ENCODE measurements around the gene SCAP.
A peak's percentile ranks its signal among the peaks of the same experiment; 100 is the strongest.

Gene SCAP

GRCh38 chr3:47405820-47406761 is 69.7 kb downstream of the SCAP start:
- Histone ChIP-seq H3K4me2 (ENCODE audit: low read length, poor library complexity, severe bottlenecking) (no peak overlapping the region), H2BK12ac (ENCODE audit: low read length in 2 of 2) (no peak overlapping the region), H4K91ac (ENCODE audit: low read length) (no peak overlapping the region), H3K4me1 (ENCODE audit: control insufficient read depth, insufficient read depth, low read depth, low read length) (peaks cover 9% of the 10 kb centered on the region), H3K36me3 (ENCODE audit: control insufficient read depth in 1 of 2, insufficient read depth in 2 of 2, low read depth in 1 of 2, low read length in 2 of 2) (peaks cover 42 to 66% of the 10 kb centered on the region in 2 experiments), H2BK5ac (ENCODE audit: low read depth, low read length, poor library complexity, severe bottlenecking) (no peak overlapping the region), H3K4me3 (ENCODE audit: insufficient read depth in 1 of 2, low read depth in 1 of 2, low read length in 2 of 2) (no peak overlapping the region), H3K9ac (ENCODE audit: low read length) (no peak overlapping the region), H2AK5ac (ENCODE audit: low read length, severe bottlenecking) (no peak overlapping the region), H3K79me1 (replicated peaks; ENCODE audit: low read length, poor library complexity, severe bottlenecking) (peaks cover 42% of the 10 kb centered on the region), H3K27ac (ENCODE audit: low read length, poor library complexity, severe bottlenecking) (no peak overlapping the region), H3K27me3 (ENCODE audit: control insufficient read depth in 1 of 2, insufficient read depth in 1 of 2, low read length in 2 of 2) (no peaks in the 10 kb centered on the region), H3K23ac (ENCODE audit: low read length in 2 of 2) (no peak overlapping the region), H3K14ac (ENCODE audit: low read length in 2 of 2) (no peak overlapping the region), H4K8ac (ENCODE audit: low read length) (no peak overlapping the region), H2BK120ac (ENCODE audit: low read depth, low read length) (no peak overlapping the region), H2AFZ (ENCODE audit: low read depth, low read length) (no peak overlapping the region), H2BK15ac (ENCODE audit: low read depth, poor library complexity, severe bottlenecking) (no peak overlapping the region), H3K4ac (ENCODE audit: low read depth in 1 of 2, low read length in 2 of 2) (no peak overlapping the region), H3K9me3 (ENCODE audit: control insufficient read depth, low read length) (no peaks in the 10 kb centered on the region), H3K18ac (ENCODE audit: low read depth in 1 of 2, low read length in 2 of 2) (no peak overlapping the region)
- no peak for DNase-seq
- WGBS, result 96% methylated on average over 30 of the region's 31 CpGs

DNA sequence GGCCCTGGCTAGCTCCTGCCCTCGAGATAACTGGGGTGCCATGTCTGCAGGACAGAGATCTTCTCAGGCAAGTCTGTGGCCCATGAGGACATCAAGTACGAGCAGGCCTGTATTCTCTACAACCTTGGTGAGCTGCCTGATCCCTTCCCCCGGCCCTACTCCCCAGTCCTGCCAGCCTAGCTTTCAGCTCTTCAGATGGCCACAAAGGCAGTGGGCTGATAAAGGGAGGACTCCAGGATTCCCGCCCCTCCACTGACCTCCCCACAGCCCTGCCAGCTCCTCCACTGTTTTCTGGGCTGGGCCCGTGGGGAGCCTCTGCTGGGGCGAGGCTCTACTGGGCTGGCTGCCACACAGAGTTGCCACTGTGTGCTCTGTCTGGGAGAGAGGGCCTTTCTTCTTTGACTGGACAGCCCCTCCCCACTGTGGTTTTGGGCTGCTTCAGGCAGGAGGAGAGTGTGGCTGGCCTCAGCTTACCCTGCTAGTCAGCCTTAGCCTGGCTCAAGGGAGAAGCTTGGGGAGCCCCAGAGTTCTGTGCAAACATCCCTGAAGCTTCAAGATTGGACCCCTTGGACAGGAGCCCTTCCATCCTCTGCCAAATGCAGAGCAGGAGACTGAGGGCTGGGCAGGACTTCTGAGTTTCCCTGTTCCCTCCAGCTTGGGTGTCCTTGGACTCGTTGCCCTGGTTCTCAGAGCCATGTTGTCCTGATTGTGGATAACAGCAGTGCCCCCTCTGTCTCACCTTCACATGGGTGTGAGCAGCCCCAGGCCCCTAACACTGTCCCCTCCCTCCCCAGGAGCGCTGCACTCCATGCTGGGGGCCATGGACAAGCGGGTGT is 70.6 kb downstream of the SCAP start:
- Histone ChIP-seq H2BK5ac (ENCODE audit: low read depth, low read length, poor library complexity, severe bottlenecking) (no peak overlapping the region), H3K4ac (ENCODE audit: low read depth in 1 of 2, low read length in 2 of 2) (no peak overlapping the region), H3K4me1 (ENCODE audit: control insufficient read depth, insufficient read depth, low read depth, low read length) (peaks cover 9% of the 10 kb centered on the region), H2AK5ac (ENCODE audit: low read length, severe bottlenecking) (no peak overlapping the region), H2BK12ac (ENCODE audit: low read length in 2 of 2) (no peak overlapping the region), H3K9me3 (ENCODE audit: control insufficient read depth, low read length) (no peaks in the 10 kb centered on the region), H3K23ac (ENCODE audit: low read length in 2 of 2) (no peak overlapping the region), H2BK15ac (ENCODE audit: low read depth, poor library complexity, severe bottlenecking) (no peak overlapping the region), H3K4me3 (ENCODE audit: insufficient read depth in 1 of 2, low read depth in 1 of 2, low read length in 2 of 2) (no peak overlapping the region), H3K79me1 (replicated peaks; ENCODE audit: low read length, poor library complexity, severe bottlenecking) (peaks cover 42% of the 10 kb centered on the region), H2BK120ac (ENCODE audit: low read depth, low read length) (no peak overlapping the region), H3K9ac (ENCODE audit: low read length) (peak overlapping the region; percentile 37), H3K27me3 (ENCODE audit: control insufficient read depth in 1 of 2, insufficient read depth in 1 of 2, low read length in 2 of 2) (no peaks in the 10 kb centered on the region), H3K14ac (ENCODE audit: low read length in 2 of 2) (no peak overlapping the region), H3K36me3 (ENCODE audit: control insufficient read depth in 1 of 2, insufficient read depth in 2 of 2, low read depth in 1 of 2, low read length in 2 of 2) (peaks cover 41 to 59% of the 10 kb centered on the region in 2 experiments), H3K4me2 (ENCODE audit: low read length, poor library complexity, severe bottlenecking) (no peak overlapping the region), H3K27ac (ENCODE audit: low read length, poor library complexity, severe bottlenecking) (no peak overlapping the region), H2AFZ (ENCODE audit: low read depth, low read length) (no peak overlapping the region), H4K8ac (ENCODE audit: low read length) (no peak overlapping the region), H3K18ac (ENCODE audit: low read depth in 1 of 2, low read length in 2 of 2) (peak overlapping the region in 1 of 2 experiments; percentile 58), H4K91ac (ENCODE audit: low read length) (no peak overlapping the region)
- no peak for DNase-seq
- WGBS, result 91% methylated on average over 6 of the region's 9 CpGs

DNA sequence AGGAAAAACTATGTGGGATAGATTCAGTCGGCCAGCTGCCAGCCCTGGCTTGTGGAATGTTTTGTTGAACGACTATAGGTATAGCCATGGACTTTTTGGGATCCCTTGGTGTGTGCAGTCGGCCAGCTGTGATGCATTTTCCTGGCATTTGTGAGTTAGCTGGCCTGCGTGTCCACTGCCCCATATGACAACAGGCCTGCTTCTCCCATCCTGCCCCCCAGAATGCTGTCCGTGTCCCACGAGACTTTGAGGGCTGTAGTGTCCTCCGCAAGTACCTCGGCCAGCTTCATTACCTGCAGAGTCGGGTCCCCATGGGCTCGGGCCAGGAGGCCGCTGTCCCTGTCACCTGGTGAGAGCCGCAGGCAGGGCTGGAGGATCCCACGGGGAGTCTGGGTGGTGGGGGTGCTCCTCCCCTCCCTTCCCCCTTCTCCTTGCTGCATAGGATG is 71.3 kb downstream of the SCAP start:
- Histone ChIP-seq H3K14ac (ENCODE audit: low read length in 2 of 2) (no peak overlapping the region), H3K4me2 (ENCODE audit: low read length, poor library complexity, severe bottlenecking) (no peak overlapping the region), H3K4me1 (ENCODE audit: control insufficient read depth, insufficient read depth, low read depth, low read length) (peaks cover 9% of the 10 kb centered on the region), H3K79me1 (replicated peaks; ENCODE audit: low read length, poor library complexity, severe bottlenecking) (peaks cover 44% of the 10 kb centered on the region), H3K4me3 (ENCODE audit: insufficient read depth in 1 of 2, low read depth in 1 of 2, low read length in 2 of 2) (no peak overlapping the region), H3K4ac (ENCODE audit: low read depth in 1 of 2, low read length in 2 of 2) (no peak overlapping the region), H3K18ac (ENCODE audit: low read depth in 1 of 2, low read length in 2 of 2) (peak overlapping the region in 1 of 2 experiments; percentile 58), H2AFZ (ENCODE audit: low read depth, low read length) (no peak overlapping the region), H2AK5ac (ENCODE audit: low read length, severe bottlenecking) (no peak overlapping the region), H2BK5ac (ENCODE audit: low read depth, low read length, poor library complexity, severe bottlenecking) (no peak overlapping the region), H2BK15ac (ENCODE audit: low read depth, poor library complexity, severe bottlenecking) (no peak overlapping the region), H3K36me3 (ENCODE audit: control insufficient read depth in 1 of 2, insufficient read depth in 2 of 2, low read depth in 1 of 2, low read length in 2 of 2) (peaks cover 38 to 56% of the 10 kb centered on the region in 2 experiments), H3K27ac (ENCODE audit: low read length, poor library complexity, severe bottlenecking) (no peak overlapping the region), H3K27me3 (ENCODE audit: control insufficient read depth in 1 of 2, insufficient read depth in 1 of 2, low read length in 2 of 2) (no peaks in the 10 kb centered on the region), H3K23ac (ENCODE audit: low read length in 2 of 2) (no peak overlapping the region), H4K91ac (ENCODE audit: low read length) (no peak overlapping the region), H3K9ac (ENCODE audit: low read length) (peak overlapping the region; percentile 37), H2BK120ac (ENCODE audit: low read depth, low read length) (no peak overlapping the region), H4K8ac (ENCODE audit: low read length) (no peak overlapping the region), H2BK12ac (ENCODE audit: low read length in 2 of 2) (no peak overlapping the region), H3K9me3 (ENCODE audit: control insufficient read depth, low read length) (no peaks in the 10 kb centered on the region)
- DNase-seq, result no peak
- 94% methylated on average over 12 of the region's 13 CpGs for WGBS
